ENCODE measurements around the gene MORN2. TPM values are rescaled to one million over a fixed set of nuclear protein-coding genes. Genes with fewer than 3 reads are reported as not detected.

MORN2 gene
- total and polyA plus RNA-seq, 2 experiments from 2014 or later: 17.8 to 53.1 TPM

DNA sequence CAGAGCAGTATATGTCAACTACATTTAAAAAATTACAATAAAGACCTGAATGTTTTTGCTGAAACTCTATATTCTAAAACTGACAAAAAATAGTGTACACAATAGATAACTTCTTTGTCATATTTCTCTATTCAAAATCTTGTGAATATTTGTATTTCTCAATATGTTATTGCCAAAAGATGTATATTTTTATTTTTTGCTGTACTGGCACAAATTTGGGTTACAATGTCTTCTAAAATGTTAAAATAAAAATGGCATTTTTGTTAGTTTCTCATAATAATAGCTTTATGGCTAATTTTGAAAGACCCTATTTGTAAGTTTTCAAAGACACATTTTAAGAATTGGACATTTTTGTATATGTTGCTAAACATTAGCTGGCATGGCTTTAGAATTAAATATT lies 13.3 kb downstream of the MORN2 start:
- TF ChIP-seq, protein P1, sequence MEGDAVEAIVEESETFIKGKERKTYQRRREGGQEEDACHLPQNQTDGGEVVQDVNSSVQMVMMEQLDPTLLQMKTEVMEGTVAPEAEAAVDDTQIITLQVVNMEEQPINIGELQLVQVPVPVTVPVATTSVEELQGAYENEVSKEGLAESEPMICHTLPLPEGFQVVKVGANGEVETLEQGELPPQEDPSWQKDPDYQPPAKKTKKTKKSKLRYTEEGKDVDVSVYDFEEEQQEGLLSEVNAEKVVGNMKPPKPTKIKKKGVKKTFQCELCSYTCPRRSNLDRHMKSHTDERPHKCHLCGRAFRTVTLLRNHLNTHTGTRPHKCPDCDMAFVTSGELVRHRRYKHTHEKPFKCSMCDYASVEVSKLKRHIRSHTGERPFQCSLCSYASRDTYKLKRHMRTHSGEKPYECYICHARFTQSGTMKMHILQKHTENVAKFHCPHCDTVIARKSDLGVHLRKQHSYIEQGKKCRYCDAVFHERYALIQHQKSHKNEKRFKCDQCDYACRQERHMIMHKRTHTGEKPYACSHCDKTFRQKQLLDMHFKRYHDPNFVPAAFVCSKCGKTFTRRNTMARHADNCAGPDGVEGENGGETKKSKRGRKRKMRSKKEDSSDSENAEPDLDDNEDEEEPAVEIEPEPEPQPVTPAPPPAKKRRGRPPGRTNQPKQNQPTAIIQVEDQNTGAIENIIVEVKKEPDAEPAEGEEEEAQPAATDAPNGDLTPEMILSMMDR (IDR thresholded peaks at IDR 0.05; ENCODE audit: low read depth, low read length): no peak
- no peaks in the 10 kb centered on the region for H3K27me3 ChIP-seq
- no peak overlapping the region for H3K4me3 ChIP-seq
- no peak overlapping the region for H3K27ac ChIP-seq
- no peaks in the 10 kb centered on the region for H3K9me3 ChIP-seq (ENCODE audit: low read depth)
- H3K4me1 ChIP-seq (ENCODE audit: low read depth): no peaks in the 10 kb centered on the region
- DNase-seq (ENCODE audit: low read depth in 1 of 2, low spot score in 1 of 2): no peak
- H3K36me3 ChIP-seq: no peaks in the 10 kb centered on the region

DNA sequence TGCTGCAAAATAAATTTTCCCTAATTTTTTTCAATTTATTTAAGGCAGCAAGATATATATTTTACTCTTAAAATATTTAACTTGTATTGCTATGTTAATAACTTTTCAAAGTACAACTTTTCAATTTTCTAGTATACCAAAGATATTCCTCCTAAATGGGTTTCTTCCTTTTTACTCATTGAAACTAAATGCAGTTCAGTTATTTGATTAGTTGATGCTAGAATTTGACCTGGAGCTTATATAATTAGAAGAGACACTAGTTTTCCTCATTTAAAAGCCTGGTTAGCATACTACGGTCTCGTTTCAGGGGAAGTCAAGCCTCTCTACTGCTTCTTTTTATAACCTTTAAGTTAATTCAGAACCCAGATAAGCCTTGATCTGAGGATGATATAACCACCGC lies 13.8 kb downstream of the MORN2 start, which contains the start of gene ARHGEF33:
Gene ARHGEF33 (plus strand): TSS at position 301 of the 400 bp plus-strand sequence. CDS start 29,573 bp downstream, outside the sequence.
- H3K4me1 ChIP-seq (ENCODE audit: low read depth): no peaks in the 10 kb centered on the region
- DNase-seq (ENCODE audit: low read depth in 1 of 2, low spot score in 1 of 2): no peak
- H3K4me3 ChIP-seq: no peak within 1 kb of the TSS
- no peaks in the 10 kb centered on the region for H3K27me3 ChIP-seq
- H3K9me3 ChIP-seq (ENCODE audit: low read depth): no peaks in the 10 kb centered on the region
- H3K36me3 ChIP-seq: no peaks in the 10 kb centered on the region
- TF ChIP-seq, protein P1 (IDR thresholded peaks at IDR 0.05; ENCODE audit: low read depth, low read length): no peak
- no peak within 1 kb of the TSS for H3K27ac ChIP-seq

DNA sequence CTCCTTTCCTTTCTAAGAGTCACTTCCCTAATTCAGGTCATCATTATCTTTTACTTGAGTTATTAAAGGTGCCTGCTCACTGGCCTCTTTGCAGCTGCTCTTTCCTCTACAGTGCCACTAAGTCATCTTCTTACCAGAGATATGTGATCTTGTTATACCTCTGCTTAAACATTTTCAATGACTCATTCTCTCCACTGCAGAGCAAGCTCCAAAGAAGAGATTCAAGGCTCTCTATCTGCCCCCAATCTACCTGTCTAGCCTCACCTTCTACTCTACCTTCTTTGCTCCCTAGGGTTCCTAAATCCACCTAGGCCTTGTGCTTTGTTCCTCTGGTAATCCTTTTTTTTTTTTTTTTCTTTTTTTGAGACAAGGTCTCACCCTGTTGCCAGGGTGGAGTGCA lies 17.0 kb downstream of the MORN2 start:
- no peaks in the 10 kb centered on the region for H3K36me3 ChIP-seq
- DNase-seq (ENCODE audit: low read depth in 1 of 2, low spot score in 1 of 2): no peak
- H3K27me3 ChIP-seq: no peaks in the 10 kb centered on the region
- TF ChIP-seq, protein P1 (IDR thresholded peaks at IDR 0.05; ENCODE audit: low read depth, low read length): no peak
- H3K9me3 ChIP-seq (ENCODE audit: low read depth): no peaks in the 10 kb centered on the region
- no peaks in the 10 kb centered on the region for H3K4me1 ChIP-seq (ENCODE audit: low read depth)
- no peak overlapping the region for H3K27ac ChIP-seq
- H3K4me3 ChIP-seq: no peak overlapping the region

DNA sequence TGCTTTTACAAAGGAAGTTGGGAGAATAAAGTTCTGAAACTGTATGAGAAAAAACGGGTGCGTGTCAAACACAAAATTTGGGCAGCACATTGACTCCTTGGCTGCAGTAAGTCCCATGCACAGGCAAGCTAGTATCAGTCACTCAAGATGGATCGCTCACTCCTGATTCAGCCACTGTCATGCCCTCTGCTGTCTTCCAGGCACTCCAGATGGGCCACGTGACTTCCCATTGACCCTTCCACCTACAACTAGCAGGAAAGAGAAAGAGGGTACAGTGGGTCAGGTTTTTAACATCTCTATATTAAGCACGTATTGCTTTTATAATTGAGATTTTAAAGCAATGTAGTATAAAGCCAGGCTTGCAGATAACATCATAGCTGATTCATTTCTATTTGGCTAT lies 22.5 kb downstream of the MORN2 start:
- DNase-seq (ENCODE audit: low read depth in 1 of 2, low spot score in 1 of 2): no peak
- H3K4me1 ChIP-seq (ENCODE audit: low read depth): no peaks in the 10 kb centered on the region
- no peak overlapping the region for H3K4me3 ChIP-seq
- H3K36me3 ChIP-seq: no peaks in the 10 kb centered on the region
- H3K27ac ChIP-seq: no peak overlapping the region
- H3K9me3 ChIP-seq (ENCODE audit: low read depth): no peaks in the 10 kb centered on the region
- H3K27me3 ChIP-seq: no peaks in the 10 kb centered on the region
- TF ChIP-seq, protein P1 (IDR thresholded peaks at IDR 0.05; ENCODE audit: low read depth, low read length): no peak

DNA sequence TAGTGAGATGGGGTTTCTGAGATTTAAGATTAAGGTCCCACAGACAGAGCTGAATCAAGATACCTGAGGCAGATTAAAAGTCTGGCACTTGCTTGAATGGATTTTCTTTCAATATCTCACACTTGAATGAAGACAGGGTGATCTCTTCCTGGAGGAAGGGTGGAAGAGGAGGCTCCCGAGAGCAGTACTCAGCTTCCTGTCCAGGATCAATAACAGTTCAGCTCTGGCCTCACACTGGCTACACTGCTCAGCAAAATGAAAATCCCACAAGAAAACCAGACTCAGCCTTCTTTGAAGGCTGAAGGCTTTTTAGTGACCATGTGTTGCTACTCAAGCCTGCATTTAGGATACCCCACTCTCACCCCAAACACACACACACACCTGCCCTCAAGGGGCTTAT lies 24.9 kb downstream of the MORN2 start:
- Histone ChIP-seq H3K27ac (no peak overlapping the region), H3K4me1 (ENCODE audit: low read depth) (no peaks in the 10 kb centered on the region), H3K9me3 (ENCODE audit: low read depth) (no peaks in the 10 kb centered on the region), H3K36me3 (no peaks in the 10 kb centered on the region), H3K4me3 (no peak overlapping the region), H3K27me3 (no peaks in the 10 kb centered on the region)
- DNase-seq (ENCODE audit: low read depth in 1 of 2, low spot score in 1 of 2): no peak
- TF ChIP-seq, protein P1 (IDR thresholded peaks at IDR 0.05; ENCODE audit: low read depth, low read length): no peak

DNA sequence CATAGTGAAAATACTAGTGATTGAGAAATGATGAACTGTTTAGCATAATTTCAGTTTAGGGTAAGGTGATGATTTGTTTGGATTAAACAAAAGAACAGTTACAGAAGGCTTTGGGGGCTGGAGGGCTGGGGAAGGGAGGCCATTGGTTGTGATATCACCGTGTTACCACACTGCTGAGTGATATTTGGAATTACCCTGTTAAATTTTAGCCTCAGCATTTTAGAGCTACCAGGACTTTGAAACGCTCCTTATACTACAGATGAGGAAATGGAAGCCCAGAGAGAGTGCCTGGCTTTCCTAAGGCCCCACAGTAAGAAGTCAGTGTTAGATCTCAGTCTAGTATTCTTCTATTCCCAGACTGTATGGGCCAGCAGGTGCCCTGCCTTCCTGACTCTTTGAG lies 29.5 kb downstream of the MORN2 start:
- Histone ChIP-seq H3K27me3 (no peaks in the 10 kb centered on the region), H3K4me3 (no peak overlapping the region), H3K4me1 (ENCODE audit: low read depth) (no peaks in the 10 kb centered on the region), H3K27ac (no peak overlapping the region), H3K36me3 (no peaks in the 10 kb centered on the region), H3K9me3 (ENCODE audit: low read depth) (no peaks in the 10 kb centered on the region)
- TF ChIP-seq, protein P1 (IDR thresholded peaks at IDR 0.05; ENCODE audit: low read depth, low read length): no peak
- DNase-seq (ENCODE audit: low read depth in 1 of 2, low spot score in 1 of 2): no peak

Measured in cardiac muscle cell (in vitro differentiated cells and primary cell).